ENCODE measurements around the gene OVCH1.

Gene OVCH1

GRCh38 chr12:29425722-29426121 lies 71.8 kb downstream of the OVCH1 start:
- no peak overlapping the region for H4K5ac ChIP-seq (ENCODE audit: low read length)
- H2BK5ac ChIP-seq (ENCODE audit: low read length), result no peak overlapping the region
- H3K4me3 ChIP-seq (ENCODE audit: low read length), result no peak overlapping the region
- H2BK15ac ChIP-seq (replicated peaks; ENCODE audit: low read depth), result no peak overlapping the region
- no peak overlapping the region for H3K4me2 ChIP-seq (ENCODE audit: low read length)
- no peaks in the 10 kb centered on the region for H3K27me3 ChIP-seq (ENCODE audit: insufficient read depth, low read length, poor library complexity)
- H3K23ac ChIP-seq (ENCODE audit: low read length), result no peak overlapping the region
- H3K56ac ChIP-seq (ENCODE audit: low read length), result no peak overlapping the region
- H3K4ac ChIP-seq (ENCODE audit: low read depth, low read length), result no peak overlapping the region
- H4K8ac ChIP-seq (ENCODE audit: low read depth, low read length), result no peak overlapping the region
- no peaks in the 10 kb centered on the region for H3K79me2 ChIP-seq (ENCODE audit: control insufficient read depth, insufficient read depth, low read length)
- no peak overlapping the region for H3K27ac ChIP-seq (ENCODE audit: low read depth, low read length)
- no peaks in the 10 kb centered on the region for H3K79me1 ChIP-seq (ENCODE audit: low read length)
- H3K4me1 ChIP-seq (ENCODE audit: control insufficient read depth, low read depth, low read length), result no peaks in the 10 kb centered on the region
- no peak for DNase-seq
- no peak overlapping the region for H3K9ac ChIP-seq (ENCODE audit: low read length)
- no peak overlapping the region for H3K18ac ChIP-seq (ENCODE audit: low read length)
- no peaks in the 10 kb centered on the region for H3K36me3 ChIP-seq (ENCODE audit: control insufficient read depth, insufficient read depth, low read length)
- WGBS (ENCODE audit: extremely low coverage, insufficient coverage, low lambda C conversion rate), result no CpG with 5 or more reads among the region's 2 CpGs
- no peak overlapping the region for H2BK120ac ChIP-seq (ENCODE audit: low read depth, low read length)
- H2AK5ac ChIP-seq (ENCODE audit: low read length), result no peak overlapping the region

- Histone ChIP-seq H4K8ac (ENCODE audit: low read depth, low read length) (no peak overlapping the region), H2BK5ac (ENCODE audit: low read length) (no peak overlapping the region), H3K4me2 (ENCODE audit: low read length) (no peak overlapping the region), H2BK15ac (replicated peaks; ENCODE audit: low read depth) (no peak overlapping the region), H3K27me3 (ENCODE audit: insufficient read depth, low read length, poor library complexity) (no peaks in the 10 kb centered on the region), H2AK5ac (ENCODE audit: low read length) (no peak overlapping the region), H3K27ac (ENCODE audit: low read depth, low read length) (no peak overlapping the region), H3K4ac (ENCODE audit: low read depth, low read length) (no peak overlapping the region), H3K23ac (ENCODE audit: low read length) (no peak overlapping the region), H3K9ac (ENCODE audit: low read length) (no peak overlapping the region), H2BK120ac (ENCODE audit: low read depth, low read length) (no peak overlapping the region), H3K4me3 (ENCODE audit: low read length) (no peak overlapping the region), H3K79me1 (ENCODE audit: low read length) (no peaks in the 10 kb centered on the region), H3K56ac (ENCODE audit: low read length) (no peak overlapping the region), H3K36me3 (ENCODE audit: control insufficient read depth, insufficient read depth, low read length) (no peaks in the 10 kb centered on the region), H3K79me2 (ENCODE audit: control insufficient read depth, insufficient read depth, low read length) (no peaks in the 10 kb centered on the region), H4K5ac (ENCODE audit: low read length) (no peak overlapping the region), H3K4me1 (ENCODE audit: control insufficient read depth, low read depth, low read length) (no peaks in the 10 kb centered on the region), H3K18ac (ENCODE audit: low read length) (no peak overlapping the region)
- no peak for DNase-seq
These were observed 80.7 kb downstream of the OVCH1 start for GRCh38 chr12:29416748-29417147.

- no peak overlapping the region for H3K4me2 ChIP-seq (ENCODE audit: low read length)
- H2AK5ac ChIP-seq (ENCODE audit: low read length), result no peak overlapping the region
- H3K18ac ChIP-seq (ENCODE audit: low read length), result no peak overlapping the region
- no peak overlapping the region for H2BK120ac ChIP-seq (ENCODE audit: low read depth, low read length)
- no peaks in the 10 kb centered on the region for H3K79me2 ChIP-seq (ENCODE audit: control insufficient read depth, insufficient read depth, low read length)
- no peak overlapping the region for H4K8ac ChIP-seq (ENCODE audit: low read depth, low read length)
- no peak overlapping the region for H3K9ac ChIP-seq (ENCODE audit: low read length)
- no peak overlapping the region for H3K4me3 ChIP-seq (ENCODE audit: low read length)
- H3K36me3 ChIP-seq (ENCODE audit: control insufficient read depth, insufficient read depth, low read length), result no peaks in the 10 kb centered on the region
- H4K5ac ChIP-seq (ENCODE audit: low read length), result no peak overlapping the region
- H2BK5ac ChIP-seq (ENCODE audit: low read length), result no peak overlapping the region
- no CpG with 5 or more reads among the region's 4 CpGs for WGBS (ENCODE audit: extremely low coverage, insufficient coverage, low lambda C conversion rate)
- no peak overlapping the region for H3K23ac ChIP-seq (ENCODE audit: low read length)
- no peaks in the 10 kb centered on the region for H3K4me1 ChIP-seq (ENCODE audit: control insufficient read depth, low read depth, low read length)
- no peak overlapping the region for H3K56ac ChIP-seq (ENCODE audit: low read length)
- H3K4ac ChIP-seq (ENCODE audit: low read depth, low read length), result no peak overlapping the region
- DNase-seq, result no peak
- no peaks in the 10 kb centered on the region for H3K79me1 ChIP-seq (ENCODE audit: low read length)
- no peaks in the 10 kb centered on the region for H3K27me3 ChIP-seq (ENCODE audit: insufficient read depth, low read length, poor library complexity)
- H3K27ac ChIP-seq (ENCODE audit: low read depth, low read length), result no peak overlapping the region
- H2BK15ac ChIP-seq (replicated peaks; ENCODE audit: low read depth), result no peak overlapping the region
These were observed 82.4 kb downstream of the OVCH1 start for GRCh38 chr12:29415111-29415510.

- Histone ChIP-seq H3K4me1 (ENCODE audit: control insufficient read depth, low read depth, low read length) (no peaks in the 10 kb centered on the region), H4K8ac (ENCODE audit: low read depth, low read length) (no peak overlapping the region), H3K4me3 (ENCODE audit: low read length) (no peak overlapping the region), H2BK15ac (replicated peaks; ENCODE audit: low read depth) (no peak overlapping the region), H3K56ac (ENCODE audit: low read length) (no peak overlapping the region), H3K27me3 (ENCODE audit: insufficient read depth, low read length, poor library complexity) (no peaks in the 10 kb centered on the region), H3K23ac (ENCODE audit: low read length) (no peak overlapping the region), H3K27ac (ENCODE audit: low read depth, low read length) (no peak overlapping the region), H4K5ac (ENCODE audit: low read length) (no peak overlapping the region), H3K18ac (ENCODE audit: low read length) (no peak overlapping the region), H3K79me1 (ENCODE audit: low read length) (no peaks in the 10 kb centered on the region), H3K36me3 (ENCODE audit: control insufficient read depth, insufficient read depth, low read length) (no peaks in the 10 kb centered on the region), H3K4ac (ENCODE audit: low read depth, low read length) (no peak overlapping the region), H2AK5ac (ENCODE audit: low read length) (no peak overlapping the region), H2BK120ac (ENCODE audit: low read depth, low read length) (no peak overlapping the region), H3K9ac (ENCODE audit: low read length) (no peak overlapping the region), H3K4me2 (ENCODE audit: low read length) (no peak overlapping the region), H2BK5ac (ENCODE audit: low read length) (no peak overlapping the region), H3K79me2 (ENCODE audit: control insufficient read depth, insufficient read depth, low read length) (no peaks in the 10 kb centered on the region)
- DNase-seq, result no peak
These were observed 83.1 kb downstream of the OVCH1 start for GRCh38 chr12:29414368-29414767.

- H2BK120ac ChIP-seq (ENCODE audit: low read depth, low read length), result no peak overlapping the region
- H3K36me3 ChIP-seq (ENCODE audit: control insufficient read depth, insufficient read depth, low read length), result no peaks in the 10 kb centered on the region
- no peak overlapping the region for H2BK15ac ChIP-seq (replicated peaks; ENCODE audit: low read depth)
- no peak overlapping the region for H3K27ac ChIP-seq (ENCODE audit: low read depth, low read length)
- H3K23ac ChIP-seq (ENCODE audit: low read length), result no peak overlapping the region
- H4K8ac ChIP-seq (ENCODE audit: low read depth, low read length), result no peak overlapping the region
- no peak overlapping the region for H3K56ac ChIP-seq (ENCODE audit: low read length)
- no peak overlapping the region for H3K4me2 ChIP-seq (ENCODE audit: low read length)
- no peak overlapping the region for H3K9ac ChIP-seq (ENCODE audit: low read length)
- H4K5ac ChIP-seq (ENCODE audit: low read length), result no peak overlapping the region
- no peaks in the 10 kb centered on the region for H3K79me2 ChIP-seq (ENCODE audit: control insufficient read depth, insufficient read depth, low read length)
- H3K27me3 ChIP-seq (ENCODE audit: insufficient read depth, low read length, poor library complexity), result no peaks in the 10 kb centered on the region
- H3K79me1 ChIP-seq (ENCODE audit: low read length), result no peaks in the 10 kb centered on the region
- H3K4me1 ChIP-seq (ENCODE audit: control insufficient read depth, low read depth, low read length), result no peaks in the 10 kb centered on the region
- WGBS (ENCODE audit: extremely low coverage, insufficient coverage, low lambda C conversion rate), result no CpG with 5 or more reads among the region's 4 CpGs
- H2BK5ac ChIP-seq (ENCODE audit: low read length), result no peak overlapping the region
- H3K4ac ChIP-seq (ENCODE audit: low read depth, low read length), result no peak overlapping the region
- no peak overlapping the region for H3K4me3 ChIP-seq (ENCODE audit: low read length)
- no peak for DNase-seq
- H3K18ac ChIP-seq (ENCODE audit: low read length), result no peak overlapping the region
- no peak overlapping the region for H2AK5ac ChIP-seq (ENCODE audit: low read length)
These were observed 91.9 kb downstream of the OVCH1 start for GRCh38 chr12:29405561-29405960.

GRCh38 chr12:29403991-29404390 lies 93.5 kb downstream of the OVCH1 start:
- Histone ChIP-seq H3K79me1 (ENCODE audit: low read length) (no peaks in the 10 kb centered on the region), H2BK120ac (ENCODE audit: low read depth, low read length) (no peak overlapping the region), H3K18ac (ENCODE audit: low read length) (no peak overlapping the region), H2BK15ac (replicated peaks; ENCODE audit: low read depth) (no peak overlapping the region), H2BK5ac (ENCODE audit: low read length) (no peak overlapping the region), H3K23ac (ENCODE audit: low read length) (no peak overlapping the region), H2AK5ac (ENCODE audit: low read length) (no peak overlapping the region), H4K8ac (ENCODE audit: low read depth, low read length) (no peak overlapping the region), H3K4ac (ENCODE audit: low read depth, low read length) (no peak overlapping the region), H3K4me1 (ENCODE audit: control insufficient read depth, low read depth, low read length) (no peaks in the 10 kb centered on the region), H3K36me3 (ENCODE audit: control insufficient read depth, insufficient read depth, low read length) (no peaks in the 10 kb centered on the region), H3K56ac (ENCODE audit: low read length) (no peak overlapping the region), H3K79me2 (ENCODE audit: control insufficient read depth, insufficient read depth, low read length) (no peaks in the 10 kb centered on the region), H4K5ac (ENCODE audit: low read length) (no peak overlapping the region), H3K4me2 (ENCODE audit: low read length) (no peak overlapping the region), H3K9ac (ENCODE audit: low read length) (no peak overlapping the region), H3K27me3 (ENCODE audit: insufficient read depth, low read length, poor library complexity) (no peaks in the 10 kb centered on the region), H3K27ac (ENCODE audit: low read depth, low read length) (no peak overlapping the region), H3K4me3 (ENCODE audit: low read length) (no peak overlapping the region)
- no CpG with 5 or more reads among the region's 4 CpGs for WGBS (ENCODE audit: extremely low coverage, insufficient coverage, low lambda C conversion rate)
- peak; percentile 3 for DNase-seq
